Esophagus muscularis mucosa (tissue), 4 donors: ENCODE measurements around the gene BCR.

Experiments used
- CTCF ChIP-seq, 3 experiments: fragments of 200-600 bp in 2 of 3; fragments of 450-650 bp in 1 of 3; sonication (generic) in 2 of 3; IDR thresholded peaks; one replicate each; pipeline ENCODE4 v1.5.1; 2017 to 2019; ENCODE audit warnings: antibody characterized with exemption in 3 of 3, mild to moderate bottlenecking in 2 of 3, moderate library complexity in 1 of 3
- EP300 ChIP-seq: sonication (generic); formaldehyde crosslinking; IDR thresholded peaks from one replicate; pipeline ENCODE4 v1.6.1; 2017; ENCODE audit warnings: antibody characterized with exemption
- POLR2A ChIP-seq: fragments of 450-650 bp; IDR thresholded peaks from one replicate; pipeline ENCODE4 v1.6.1; 2017; ENCODE audit warnings: antibody characterized with exemption, moderate library complexity, mild to moderate bottlenecking, low read depth
- POLR2AphosphoS5 ChIP-seq, 2 donors: sonication (generic); formaldehyde crosslinking; IDR thresholded peaks; one replicate each; pipeline ENCODE4 v1.6.1; 2017; ENCODE audit warnings: antibody characterized with exemption in 2 of 2

- TF ChIP-seq POLR2A (no peak), EP300 (no peak), CTCF (IDR thresholded peaks at IDR 0.05) (no peak), POLR2AphosphoS5 (IDR thresholded peaks at IDR 0.05) (no peak)
Measured at GRCh38 chr22:23184764-23185113, 4.4 kb downstream of the BCR start.
